ENCODE results near the gene STAG1. TPM values are rescaled to one million over a fixed set of nuclear protein-coding genes. Genes with fewer than 3 reads are reported as not detected.
"Not testable (repeated sequence)": the region's sequence is repeated elsewhere in the genome, so short reads cannot be mapped to it uniquely, and the experiment has no call there.

The STAG1 gene
- total RNA-seq, 1 donor from 2014 or later: 23.6 TPM

DNA sequence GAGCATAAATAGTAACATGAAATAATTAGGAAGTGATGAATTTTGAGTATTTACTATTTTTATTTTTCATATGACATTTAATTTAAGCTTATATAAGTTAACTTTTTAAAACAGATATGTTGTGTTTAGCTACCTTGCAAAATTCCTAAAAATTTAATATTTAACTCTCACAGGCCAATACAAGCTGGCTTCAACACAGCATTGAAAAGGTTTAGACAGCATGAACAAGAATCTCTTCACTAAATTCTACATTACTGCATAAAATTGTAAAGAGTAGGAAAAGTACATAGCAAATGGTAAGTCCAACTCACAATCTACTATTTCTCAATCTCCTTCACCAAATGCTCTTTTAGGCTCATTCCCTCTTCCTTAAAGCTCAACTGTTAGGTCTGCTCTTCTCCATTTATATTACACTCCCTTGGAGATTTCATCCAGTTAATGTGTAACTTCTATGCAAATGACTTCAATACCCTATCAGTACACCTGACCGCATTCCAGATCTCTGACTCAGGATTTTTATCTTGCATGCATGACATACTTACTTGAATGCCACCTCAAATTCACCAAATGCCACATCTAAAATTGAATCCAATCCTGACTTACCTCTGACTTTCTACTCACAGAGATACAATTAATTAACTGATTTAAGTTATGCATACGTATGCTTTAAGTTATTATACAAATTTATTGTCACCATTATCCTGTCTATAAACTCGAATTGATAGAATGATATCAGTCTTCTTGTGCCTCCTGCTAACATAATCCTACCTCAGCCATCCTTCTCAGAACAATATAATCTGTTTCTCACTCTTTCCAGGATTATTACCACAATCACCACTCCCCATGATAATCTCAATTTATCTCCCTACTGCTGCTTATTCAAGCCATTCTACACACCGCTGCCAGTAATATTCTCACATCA lies 127.0 kb downstream of the STAG1 start:
- ATAC-seq: no peak
- intact Hi-C loops (cut with DNase I): no loop called here

DNA sequence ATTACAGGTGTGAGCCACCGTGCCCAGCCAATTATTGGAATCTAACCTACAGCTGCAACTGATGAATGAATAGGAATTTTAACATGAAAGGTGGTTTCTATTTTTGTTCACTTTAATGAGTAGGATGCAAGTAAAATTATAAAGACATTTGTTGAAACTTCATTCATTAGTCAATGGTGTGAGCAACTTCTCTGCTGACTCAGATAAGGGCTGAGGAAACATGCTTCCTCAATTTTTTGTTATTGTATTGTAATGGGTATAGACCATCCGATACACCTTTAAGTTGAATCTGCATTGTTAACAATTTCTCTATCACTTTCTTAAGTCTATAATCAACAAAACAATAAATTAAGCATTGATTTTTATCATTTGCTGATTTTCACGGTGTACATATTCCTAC lies 127.8 kb downstream of the STAG1 start:
- DNase-seq (ENCODE audit: missing footprints) (no peak), ATAC-seq (no peak)
- intact Hi-C loops (cut with DNase I): no loop called here

More for the DNA sequence above, 127.0 kb downstream of the STAG1 start:
- DNase-seq (ENCODE audit: missing footprints): no peak

DNA sequence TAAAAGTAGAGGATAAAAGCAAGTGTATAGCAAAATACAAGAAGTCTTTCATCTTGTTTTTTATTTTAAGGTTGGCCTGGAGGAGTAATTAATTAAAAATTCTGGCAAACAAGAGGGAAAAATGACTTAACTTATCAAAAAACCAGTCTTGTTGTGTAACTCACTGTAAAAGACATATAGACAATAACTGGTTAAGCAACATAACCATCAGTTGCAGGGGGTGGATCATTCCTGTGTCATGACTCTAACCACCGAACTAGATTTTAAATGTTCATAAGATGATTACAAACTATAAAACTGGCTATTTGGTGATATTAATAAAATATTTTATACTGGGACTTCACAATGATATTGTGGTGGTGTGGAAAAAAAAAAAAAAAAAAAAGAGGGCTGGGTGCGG lies 130.6 kb downstream of the STAG1 start:
- no peak for ATAC-seq
- intact Hi-C loops (cut with DNase I): no loop called here
- no peak for DNase-seq (ENCODE audit: missing footprints)

DNA sequence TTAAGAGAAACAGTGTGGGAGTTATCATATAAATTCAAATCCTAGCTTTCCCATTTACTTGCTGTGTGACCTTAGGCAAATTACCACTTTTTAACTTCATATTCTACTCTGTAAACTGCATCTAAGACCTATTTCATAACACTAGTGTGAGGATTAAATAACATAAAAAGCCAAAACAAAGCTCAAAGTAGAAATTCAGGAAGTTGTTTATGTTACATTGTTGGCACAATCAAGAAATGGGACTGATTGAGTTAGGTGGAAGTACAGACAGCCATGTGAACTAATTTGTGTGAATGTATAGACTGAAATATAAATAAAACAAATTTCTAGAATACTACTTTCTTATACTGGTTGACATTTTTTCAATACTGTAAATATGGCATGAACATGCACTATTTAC lies 131.7 kb downstream of the STAG1 start:
- intact Hi-C loops (cut with DNase I): no loop called here
- no peak for DNase-seq (ENCODE audit: missing footprints)
- no peak for ATAC-seq

DNA sequence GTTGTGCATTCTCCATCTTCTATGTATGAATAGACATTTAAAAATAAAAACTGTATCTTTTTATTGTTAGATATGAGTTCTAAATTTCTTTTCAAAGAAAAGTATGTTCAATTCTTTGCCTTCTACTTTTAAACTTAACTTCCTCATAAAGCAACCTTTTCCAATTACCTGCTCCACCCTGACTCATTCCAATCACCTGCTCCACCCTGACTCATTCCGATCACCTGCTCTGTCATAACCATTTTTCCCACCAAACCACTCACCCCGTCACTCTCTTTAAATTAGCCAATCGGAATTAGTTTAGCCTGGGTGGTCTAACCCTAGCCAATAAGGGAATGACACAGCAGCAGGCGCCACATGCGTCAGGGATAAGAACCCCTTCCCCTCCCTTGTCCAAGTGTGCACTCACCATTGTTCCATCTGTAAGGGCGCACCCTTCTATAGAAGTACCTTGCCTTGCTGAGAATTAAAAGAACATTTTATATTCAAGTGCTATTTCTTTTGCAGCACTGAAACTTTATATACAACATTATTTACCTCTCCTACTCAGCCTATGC lies 134.1 kb downstream of the STAG1 start:
- intact Hi-C loops (cut with DNase I); ATAC-seq; DNase-seq (ENCODE audit: missing footprints): not testable (repeated sequence)

DNA sequence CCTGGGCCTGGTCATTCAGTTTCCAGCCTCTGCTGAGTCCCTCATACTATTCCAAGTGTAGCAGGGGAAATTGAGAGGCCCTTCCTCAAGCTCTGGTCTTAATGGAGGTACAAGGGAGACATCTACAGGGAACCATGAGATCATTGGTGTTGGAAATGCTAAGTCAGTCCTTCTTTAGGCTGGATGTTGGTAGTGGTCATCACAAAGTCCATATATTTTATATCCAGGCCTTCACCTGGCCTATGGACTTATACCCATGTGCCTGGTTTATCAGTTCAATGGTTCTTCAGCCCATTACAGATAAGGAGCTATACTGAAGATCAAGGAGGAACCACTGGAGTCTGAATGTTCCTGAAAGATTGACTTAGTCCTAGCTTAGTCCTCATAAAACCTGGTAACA lies 135.0 kb downstream of the STAG1 start:
- DNase-seq (ENCODE audit: missing footprints): no peak
- ATAC-seq: no peak
- intact Hi-C loops (cut with DNase I): no loop called here

DNA sequence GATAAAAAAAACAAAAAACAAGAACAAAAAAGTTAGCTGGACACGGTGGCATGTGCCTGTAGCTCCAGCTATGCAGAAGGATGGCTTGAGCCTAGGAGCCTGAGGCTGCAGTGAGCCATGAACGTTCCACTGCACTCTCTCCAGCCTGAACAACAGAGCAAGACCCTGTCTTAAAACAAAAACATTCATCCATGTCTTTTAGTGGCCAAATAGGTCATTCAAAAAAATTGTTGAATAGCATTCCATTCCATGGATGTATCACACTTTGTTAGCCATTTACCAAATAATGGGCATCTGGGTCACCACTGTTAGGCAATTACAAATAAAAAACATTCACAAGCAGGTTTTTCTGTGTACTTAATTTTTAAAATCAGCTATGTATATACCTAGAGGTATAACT lies 139.7 kb downstream of the STAG1 start:
- intact Hi-C loops (cut with DNase I): no loop called here
- no peak for DNase-seq (ENCODE audit: missing footprints)
- no peak for ATAC-seq

DNA sequence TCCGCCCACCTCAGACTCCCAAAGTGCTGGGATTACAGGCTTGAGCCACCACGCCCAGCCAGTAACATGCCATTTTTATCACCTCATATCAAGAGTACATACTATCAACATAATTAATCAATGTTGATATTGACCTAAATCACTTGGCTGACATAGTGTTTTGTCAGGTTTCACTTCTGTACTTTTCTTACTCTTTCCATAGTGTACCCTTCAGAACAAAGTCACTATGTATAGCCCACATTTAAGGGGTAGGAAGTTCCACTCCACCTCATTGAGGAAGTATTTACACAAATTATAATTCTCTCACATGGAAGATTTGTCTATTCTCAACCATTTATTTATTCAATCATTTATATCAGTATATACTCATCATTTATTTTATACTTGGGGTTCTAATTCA lies 145.2 kb downstream of the STAG1 start:
- no peak for ATAC-seq
- DNase-seq (ENCODE audit: missing footprints): no peak
- intact Hi-C loops (cut with DNase I): no loop called here

DNA sequence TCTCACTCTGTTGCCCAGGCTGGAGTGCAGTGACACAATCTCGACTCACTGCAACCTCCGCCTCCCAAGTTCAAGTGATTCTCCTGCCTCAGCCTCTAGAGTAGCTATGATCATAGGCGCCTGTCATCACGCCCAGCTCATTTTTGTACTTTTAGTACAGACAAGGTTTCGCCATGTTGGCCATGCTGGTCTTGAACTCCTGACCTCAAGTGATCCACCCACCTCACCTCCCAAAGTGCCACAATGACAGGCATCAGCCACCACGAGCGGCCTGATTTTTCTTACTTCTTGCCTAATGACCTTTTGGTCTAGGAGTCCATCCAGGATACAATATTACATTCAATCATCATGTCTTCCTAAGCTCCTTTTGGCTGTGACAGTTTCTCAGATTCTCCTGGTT lies 146.0 kb downstream of the STAG1 start:
- ATAC-seq; intact Hi-C loops (cut with DNase I); DNase-seq (ENCODE audit: missing footprints): not testable (repeated sequence)

DNA sequence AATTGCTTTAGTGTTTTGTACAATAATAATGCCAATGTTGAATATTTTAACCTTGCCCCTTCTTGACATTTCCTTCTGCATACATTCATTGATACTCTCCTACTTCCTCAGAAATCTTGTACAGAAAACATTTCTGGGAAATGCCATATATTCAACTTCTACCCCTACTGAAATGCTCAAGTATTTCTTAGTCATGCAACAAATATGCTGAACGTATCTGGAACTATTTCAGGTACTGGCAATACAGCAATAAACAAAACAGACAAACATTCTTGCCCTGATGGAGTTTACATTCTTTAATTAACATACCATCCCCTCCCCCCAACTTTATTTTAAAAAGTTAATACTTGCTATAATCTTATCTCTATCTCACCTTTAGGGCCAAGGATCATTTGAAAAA lies 147.2 kb downstream of the STAG1 start:
- DNase-seq (ENCODE audit: missing footprints) (no peak), ATAC-seq (no peak)
- intact Hi-C loops (cut with DNase I): no loop called here

DNA sequence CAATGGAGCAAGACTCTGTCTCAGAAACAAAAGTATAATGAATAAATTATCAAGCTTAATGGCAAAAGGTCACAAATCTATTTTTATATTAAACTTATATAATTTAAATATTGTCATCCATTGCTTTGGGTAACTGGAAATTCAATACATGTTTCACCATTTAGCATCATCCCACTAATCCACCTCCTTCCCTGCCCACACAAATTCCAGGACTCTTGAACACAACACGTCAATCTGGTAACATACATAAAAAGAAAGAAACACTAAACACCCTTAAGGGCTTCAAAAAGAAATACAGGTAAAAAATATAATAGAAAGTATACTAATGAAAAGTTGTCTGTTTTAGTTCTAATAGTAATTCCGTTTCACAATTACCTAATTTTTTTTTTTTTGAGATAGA lies 149.4 kb downstream of the STAG1 start:
- DNase-seq (ENCODE audit: missing footprints): no peak
- ATAC-seq: no peak
- intact Hi-C loops (cut with DNase I): no loop called here

DNA sequence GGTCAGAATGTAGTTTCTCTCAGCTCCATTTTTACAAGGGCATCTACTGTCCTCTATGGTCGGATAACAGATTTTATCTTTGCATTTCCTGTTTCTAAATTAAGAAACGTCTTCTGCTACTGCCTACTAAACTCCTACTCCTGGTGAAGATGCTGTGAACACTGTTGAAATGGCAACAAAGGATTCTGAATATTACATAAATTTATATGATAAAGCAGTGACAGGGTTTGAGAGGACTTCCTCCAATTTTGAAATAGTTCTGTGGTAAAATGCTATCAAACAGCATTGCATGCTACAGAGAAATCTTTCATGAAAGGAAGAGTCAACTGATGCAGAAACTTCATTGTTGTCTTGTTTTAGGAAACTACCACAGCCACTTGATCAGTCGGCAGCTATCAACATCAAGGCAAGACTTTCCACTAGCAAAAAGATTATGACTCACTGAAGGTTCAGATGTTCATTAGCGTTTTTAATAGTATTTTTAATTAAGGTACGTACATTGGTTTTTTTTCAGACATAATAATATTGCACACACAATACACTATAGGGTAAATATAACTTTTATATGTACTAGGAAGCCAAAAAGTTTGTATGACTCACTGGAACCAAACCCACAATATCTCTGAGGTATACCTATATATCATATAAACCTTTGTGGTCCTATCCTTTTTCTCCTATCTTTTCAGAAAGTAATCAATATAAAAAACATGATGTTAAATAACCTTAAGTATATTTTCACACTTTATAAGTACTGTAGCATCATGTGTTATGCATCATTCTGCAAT lies 156.1 kb downstream of the STAG1 start:
- intact Hi-C loops (cut with DNase I): no loop called here
- ATAC-seq: no peak
- no peak for DNase-seq (ENCODE audit: missing footprints)

DNA sequence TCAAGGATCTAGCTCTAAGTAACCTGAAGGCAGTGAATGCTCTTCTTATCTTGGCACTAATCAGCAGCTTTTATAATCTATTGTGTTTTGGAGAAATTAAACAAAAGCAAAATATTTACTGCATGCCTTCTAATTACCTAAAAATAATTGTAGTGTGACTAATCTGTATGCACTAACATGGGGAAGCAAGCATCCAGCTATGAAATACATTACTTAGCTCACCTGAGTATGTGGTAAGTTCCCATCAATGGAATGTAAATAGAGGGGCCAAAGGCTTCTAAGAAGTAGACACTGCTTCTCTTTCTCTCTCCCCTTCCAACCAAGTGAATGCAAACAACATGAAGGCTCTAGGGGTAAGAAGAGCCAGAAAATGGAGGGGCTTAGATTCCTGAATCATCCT lies 165.6 kb downstream of the STAG1 start:
- ATAC-seq (no peak), DNase-seq (ENCODE audit: missing footprints) (no peak)
- intact Hi-C loops (cut with DNase I): no loop called here

DNA sequence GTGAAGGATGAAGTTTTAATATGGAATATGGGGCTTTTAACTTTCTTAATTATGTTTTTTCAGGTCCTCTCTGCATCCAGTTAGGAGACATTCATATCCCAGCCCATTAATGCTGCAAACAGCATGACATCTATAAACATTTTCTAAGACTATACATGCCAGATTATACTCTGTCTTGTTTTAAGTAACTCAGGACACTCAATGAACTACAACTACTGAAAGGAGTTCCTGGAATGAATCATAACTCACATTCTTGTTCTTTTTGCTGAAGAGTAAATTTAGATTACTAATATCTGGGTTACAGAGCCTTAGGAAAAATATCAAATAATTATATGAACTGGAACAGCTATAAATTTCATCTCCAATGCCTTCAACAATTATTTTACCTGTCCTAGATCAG lies 167.4 kb downstream of the STAG1 start:
- intact Hi-C loops (cut with DNase I): no loop called here
- ATAC-seq (no peak), DNase-seq (ENCODE audit: missing footprints) (no peak)

DNA sequence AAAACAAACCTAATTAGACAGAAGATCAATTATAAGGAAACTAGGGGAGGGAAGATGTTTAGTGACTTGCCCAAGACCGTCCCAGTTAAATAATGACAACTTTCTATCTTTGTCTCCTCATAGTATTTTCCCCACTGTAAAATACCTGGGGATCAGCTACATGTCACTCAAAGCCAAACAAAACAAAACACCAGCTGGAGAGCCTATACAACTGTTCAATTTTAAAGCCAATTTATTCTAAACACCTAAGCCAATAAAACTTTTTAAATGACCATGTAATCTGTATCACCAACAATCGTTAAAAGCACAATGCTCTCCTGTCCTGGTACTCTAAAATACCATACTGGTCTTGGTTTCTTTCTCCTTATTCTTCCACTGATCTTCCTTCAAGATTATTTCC lies 168.4 kb downstream of the STAG1 start:
- intact Hi-C loops (cut with DNase I): no loop called here
- DNase-seq (ENCODE audit: missing footprints) (no peak), ATAC-seq (no peak)

DNA sequence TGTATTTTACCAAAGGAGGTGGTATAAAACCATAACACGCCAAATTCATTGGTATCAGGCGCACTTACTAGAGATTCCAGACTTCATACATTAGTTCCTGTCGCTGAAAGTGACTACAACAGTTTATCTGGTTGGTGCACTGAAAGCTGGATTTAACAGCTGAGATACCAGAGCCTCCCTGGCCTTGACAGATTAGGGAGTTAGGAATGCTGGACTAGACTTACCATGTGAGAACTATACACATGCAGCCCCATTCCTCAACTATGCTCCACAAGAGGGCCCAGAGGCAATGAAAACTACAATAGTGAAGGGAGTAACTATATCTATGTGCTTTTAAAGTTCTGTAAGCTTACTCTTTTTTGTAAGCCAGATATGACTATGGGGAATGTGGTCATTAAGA lies 174.4 kb downstream of the STAG1 start:
- ATAC-seq: no peak
- no peak for DNase-seq (ENCODE audit: missing footprints)
- intact Hi-C loops (cut with DNase I): no loop called here

DNA sequence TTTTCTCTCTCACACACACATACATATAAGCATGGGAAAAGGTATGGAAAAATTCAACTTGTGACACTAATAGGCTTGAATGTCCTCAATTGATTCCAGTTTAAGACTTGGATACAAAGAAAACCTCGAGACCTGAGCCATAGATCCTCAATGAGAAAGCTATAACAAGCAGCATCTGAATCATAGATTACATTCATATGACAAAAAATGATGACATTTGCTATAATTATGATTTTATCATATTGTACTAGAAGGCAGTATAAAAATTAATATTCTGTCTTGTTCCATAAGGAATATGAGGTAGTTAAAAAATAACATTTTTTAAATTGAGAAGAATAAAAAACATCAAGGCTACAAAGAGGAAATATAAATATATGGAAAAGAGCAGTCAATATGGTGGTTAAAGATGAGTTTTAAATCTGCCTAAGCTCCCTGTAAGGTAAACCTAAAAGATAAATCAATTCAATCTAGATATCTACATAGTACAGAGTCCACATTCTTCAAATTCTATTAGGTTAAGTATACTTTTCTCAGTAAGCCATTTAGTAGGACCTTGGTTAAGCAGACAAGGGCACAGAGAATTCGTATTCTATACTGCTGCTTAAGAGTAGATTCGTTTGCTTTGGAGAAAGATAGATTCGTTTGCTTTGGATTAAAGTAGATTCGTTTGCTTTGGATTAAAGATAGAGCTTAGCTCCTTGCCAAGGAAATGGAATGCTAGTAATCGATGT lies 175.7 kb downstream of the STAG1 start:
- ATAC-seq: no peak
- intact Hi-C loops (cut with DNase I): no loop called here

DNA sequence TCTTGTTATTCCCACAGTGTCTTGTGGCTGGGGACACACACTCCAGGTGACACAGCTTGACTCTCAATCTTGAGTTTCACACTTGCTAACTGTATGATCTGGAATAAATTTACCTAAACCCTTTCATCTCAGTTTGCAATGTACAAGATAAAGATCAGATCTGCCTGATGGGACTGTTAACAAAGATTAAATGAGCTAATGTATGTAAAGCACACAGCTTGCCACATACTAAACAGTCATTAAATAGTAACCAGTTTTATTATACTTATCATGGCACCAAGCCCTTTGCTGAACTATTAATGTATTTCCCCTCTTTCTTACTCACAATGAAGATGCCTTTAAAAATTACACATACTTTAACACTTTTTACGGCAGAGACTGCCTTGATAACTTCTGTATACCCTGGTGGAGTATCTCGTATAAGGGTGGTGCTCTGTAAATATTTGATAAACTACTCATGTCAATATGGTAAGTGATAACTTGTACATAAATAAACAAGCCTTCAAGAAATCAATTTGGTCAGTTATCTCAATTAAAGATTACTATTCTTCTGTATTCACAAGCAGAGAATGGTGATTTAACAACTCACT lies 184.5 kb downstream of the STAG1 start:
- intact Hi-C loops (cut with DNase I): no loop called here
- DNase-seq (ENCODE audit: missing footprints) (no peak), ATAC-seq (no peak)

More for the DNA sequence above, 175.7 kb downstream of the STAG1 start:
- DNase-seq (ENCODE audit: missing footprints): no peak

DNA sequence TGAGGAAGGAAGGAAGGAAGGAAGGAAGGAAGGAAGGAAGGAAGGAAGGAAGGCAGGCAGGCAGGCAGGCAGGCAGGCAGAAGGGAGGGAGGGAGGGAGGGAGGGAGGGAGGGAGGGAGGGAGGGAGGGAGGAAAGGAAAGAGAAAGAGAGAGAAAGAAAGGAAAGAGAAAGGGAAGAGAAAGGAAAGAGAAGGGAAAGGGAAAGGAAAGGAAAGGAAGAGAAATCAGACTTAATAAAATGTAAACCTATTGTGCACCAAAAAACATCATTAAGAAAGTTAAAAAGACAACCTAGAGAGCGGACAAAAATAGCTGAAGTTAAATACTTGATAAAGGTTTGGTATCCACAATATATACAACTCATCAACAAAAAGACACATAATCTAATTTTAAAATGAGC lies 187.2 kb downstream of the STAG1 start:
- intact Hi-C loops (cut with DNase I); DNase-seq (ENCODE audit: missing footprints); ATAC-seq: not testable (repeated sequence)
